SK-MEL-5 (cell line): ENCODE results near the gene FAF1. TPM values are rescaled to one million over a fixed set of nuclear protein-coding genes. Genes with fewer than 3 reads are reported as not detected.
"Not testable (repeated sequence)": the region's sequence is repeated elsewhere in the genome, so short reads cannot be mapped to it uniquely, and the experiment has no call there.

Experiments
- DNase-seq: peaks from one replicate; pipeline ENCODE4 v3.0.0-alpha.2; 2016; ENCODE audit warnings: low read depth, low spot score
- in situ Hi-C: cut with HindIII; loops from 2 replicates; pipeline ENCODE4 v1.10.0; 2016; ENCODE audit warnings: low sequenced_read_pairs, high pct_unique_total_duplicates, low pct_unique_long_range_greater_than_20kb
- total RNA-seq: library from RNA; depleted of rRNA; stranded (reverse); fragments of >200 nt; shearing (Covaris generic); gene quantifications from 2 replicates; pipeline ENCODE4 v1.2.3, GENCODE V29; 2014

FAF1 gene
- total RNA-seq, 1 experiment from 2014 or later, result 73.3 TPM

DNA sequence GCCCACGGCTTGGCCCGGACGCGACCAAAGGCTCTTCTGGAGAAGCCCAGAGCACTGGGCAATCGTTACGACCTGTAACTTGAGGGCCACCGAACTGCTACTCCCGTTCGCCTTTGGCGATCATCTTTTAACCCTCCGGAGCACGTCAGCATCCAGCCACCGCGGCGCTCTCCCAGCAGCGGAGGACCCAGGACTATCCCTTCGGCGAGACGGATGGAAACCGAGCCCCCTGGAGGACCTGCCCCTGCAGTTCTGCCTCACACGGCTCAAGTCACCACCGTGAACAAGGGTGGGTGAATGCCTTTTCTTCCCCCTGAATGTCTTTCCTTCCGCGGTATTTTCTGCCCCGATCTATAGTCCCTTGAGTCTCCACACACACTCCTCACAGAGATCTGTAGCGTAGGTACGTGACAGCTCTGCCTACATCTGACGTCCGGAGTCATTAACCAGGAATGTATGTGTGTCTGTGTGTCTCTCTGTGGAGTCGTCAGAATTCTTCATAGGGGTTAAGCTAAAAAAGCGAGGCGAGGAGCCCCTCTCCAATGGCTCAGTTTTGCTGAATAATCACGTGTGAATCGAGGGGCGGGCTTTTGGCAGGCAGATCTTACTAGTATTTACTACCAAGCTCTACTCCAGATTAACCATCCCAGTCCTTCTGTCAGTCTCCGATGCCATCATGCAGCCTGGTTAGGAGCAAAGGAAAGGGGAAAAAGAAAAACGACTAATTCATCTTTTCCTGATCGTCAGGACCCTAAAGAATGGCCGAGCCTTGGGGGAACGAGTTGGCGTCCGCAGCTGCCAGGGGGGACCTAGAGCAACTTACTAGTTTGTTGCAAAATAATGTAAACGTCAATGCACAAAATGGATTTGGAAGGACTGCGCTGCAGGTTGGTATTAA, 9.8 kb upstream of the FAF1 start, which contains the start of gene CDKN2C:
TSS of gene CDKN2C (plus strand) at position 635 of the 898 bp plus-strand sequence. CDS start at position 759, 124 bp downstream.
- in situ Hi-C loops, result no loop called here
- DNase-seq, result peak; percentile 61

DNA sequence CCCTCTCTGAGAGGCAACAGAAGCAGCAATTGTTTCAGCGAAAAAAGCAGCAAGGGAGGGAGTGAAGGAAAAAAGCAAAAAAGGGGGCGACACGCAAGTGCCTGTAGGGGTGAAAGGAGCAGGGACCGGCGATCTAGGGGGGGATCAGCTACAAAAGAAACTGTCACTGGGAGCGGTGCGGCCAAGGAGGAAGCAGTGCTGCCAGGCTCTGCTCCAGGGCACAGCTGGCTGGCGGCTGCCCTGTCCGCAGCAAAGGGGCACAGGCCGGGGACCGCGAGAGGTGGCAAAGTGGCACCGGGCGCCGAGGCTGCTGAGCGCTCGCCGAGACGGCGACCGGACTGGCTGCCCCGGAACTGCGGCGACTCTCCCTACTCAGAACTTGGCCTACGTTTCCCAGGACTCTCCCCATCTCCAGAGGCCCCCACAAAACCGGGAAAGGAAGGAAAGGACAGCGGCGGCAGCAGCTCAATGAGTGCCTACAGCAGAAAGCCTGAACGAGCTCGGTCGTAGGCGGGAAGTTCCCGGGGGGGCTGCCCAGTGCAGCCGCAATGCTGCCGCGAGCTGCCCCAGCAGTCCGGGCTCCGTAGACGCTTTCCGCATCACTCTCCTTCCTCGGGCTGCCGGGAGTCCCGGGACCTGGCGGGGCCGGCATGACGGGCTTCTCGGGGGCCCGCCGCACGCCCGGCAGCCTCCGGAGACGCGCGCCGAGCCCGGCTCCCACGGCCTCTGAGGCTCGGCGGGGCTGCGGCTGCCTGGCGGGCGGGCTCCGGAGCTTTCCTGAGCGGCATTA, 8.9 kb upstream of the FAF1 start:
- no peak for DNase-seq
- in situ Hi-C loops, result no loop called here

DNA sequence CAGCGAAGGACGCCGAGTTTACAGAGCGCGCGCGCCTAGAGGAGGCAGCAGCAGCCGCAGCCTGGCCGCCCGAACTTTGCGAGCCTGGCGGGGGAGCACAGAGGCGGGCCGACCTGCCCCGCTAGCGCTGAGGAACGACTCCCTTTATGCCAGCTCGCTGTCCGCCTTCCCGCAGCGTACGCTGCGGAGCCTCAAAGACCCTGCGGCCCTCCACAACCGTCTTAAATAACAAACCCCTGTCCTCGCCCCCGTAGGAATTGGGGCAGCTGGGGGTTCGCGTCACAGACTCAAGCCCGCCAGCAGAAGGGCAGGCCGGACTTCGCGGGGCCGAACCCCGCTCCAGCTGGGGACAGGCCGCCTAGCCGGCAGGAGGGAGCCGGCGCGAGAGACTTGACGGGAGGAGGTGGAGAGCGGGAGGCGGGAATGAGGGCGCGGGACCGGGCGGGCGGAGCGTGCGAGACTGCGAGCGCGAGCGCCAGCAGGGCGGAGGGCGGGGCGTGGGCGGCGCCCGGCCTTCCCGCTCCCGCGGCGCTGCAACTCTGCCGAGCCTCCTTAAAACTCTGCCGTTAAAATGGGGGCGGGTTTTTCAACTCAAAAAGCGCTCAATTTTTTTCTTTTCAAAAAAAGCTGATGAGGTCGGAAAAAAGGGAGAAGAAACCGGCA, 8.2 kb upstream of the FAF1 start:
- DNase-seq, result peak; percentile 81
- in situ Hi-C loops, result no loop called here

GRCh38 chr1:50967416-50968157, 7.5 kb upstream of the FAF1 start:
- DNase-seq, result no peak
- in situ Hi-C loops, result no loop called here

GRCh38 chr1:50966991-50967390, 6.9 kb upstream of the FAF1 start:
- in situ Hi-C loops, result no loop called here
- no peak for DNase-seq

DNA sequence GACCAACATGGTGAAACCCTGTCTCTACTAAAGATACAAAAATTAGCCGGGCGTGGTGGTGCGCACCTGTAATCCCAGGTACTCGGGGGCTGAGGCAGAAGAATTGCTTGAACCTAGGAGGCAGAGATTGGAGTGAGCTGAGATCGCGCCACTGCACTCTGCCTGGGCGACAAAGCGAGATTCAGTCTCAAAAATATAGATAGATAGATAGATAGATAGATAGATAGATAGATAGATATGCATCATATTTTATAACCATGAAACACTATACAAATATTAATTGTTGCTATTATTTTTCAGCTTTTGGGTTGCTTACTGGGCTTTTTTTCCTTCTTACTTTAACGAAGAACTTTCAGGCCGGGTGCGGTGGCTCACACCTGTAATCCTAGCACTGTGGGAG, 4.8 kb upstream of the FAF1 start:
- no peak for DNase-seq
- in situ Hi-C loops, result no loop called here

GRCh38 chr1:50959303-50959912, 659 bp downstream of the FAF1 start:
- peak; percentile 37 for DNase-seq
- in situ Hi-C loops, result no loop called here

- in situ Hi-C loops, result no loop called here
- DNase-seq, result no peak
These were observed 5.0 kb downstream of the FAF1 start for GRCh38 chr1:50955116-50955515.

GRCh38 chr1:50952566-50952965, 7.5 kb downstream of the FAF1 start:
- in situ Hi-C loops, result not testable (repeated sequence)

DNA sequence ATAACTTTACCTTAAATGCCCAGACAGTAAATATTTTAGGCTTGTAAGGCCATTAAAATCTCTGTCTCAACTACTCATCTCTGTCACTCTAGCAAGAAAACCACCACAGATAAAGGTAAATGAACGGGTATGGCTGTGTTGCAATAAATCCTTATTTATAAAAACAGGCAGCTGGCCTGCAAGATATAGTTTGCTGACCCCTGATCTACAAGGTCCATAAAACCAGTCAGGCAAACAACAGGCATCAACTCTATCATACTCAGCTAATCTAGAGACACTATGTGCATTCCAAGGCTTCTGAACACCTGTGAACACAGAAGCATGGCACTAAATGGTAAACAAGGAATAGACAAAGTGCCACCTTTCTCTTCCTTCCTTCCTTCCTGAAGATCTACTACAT, 9.7 kb downstream of the FAF1 start:
- no peak for DNase-seq
- in situ Hi-C loops, result no loop called here

More at GRCh38 chr1:50952566-50952965, 7.5 kb downstream of the FAF1 start:
- DNase-seq, result not testable (repeated sequence)

GRCh38 chr1:50949286-50949982, 10.6 kb downstream of the FAF1 start:
- DNase-seq, result no peak
- in situ Hi-C loops, result no loop called here

DNA sequence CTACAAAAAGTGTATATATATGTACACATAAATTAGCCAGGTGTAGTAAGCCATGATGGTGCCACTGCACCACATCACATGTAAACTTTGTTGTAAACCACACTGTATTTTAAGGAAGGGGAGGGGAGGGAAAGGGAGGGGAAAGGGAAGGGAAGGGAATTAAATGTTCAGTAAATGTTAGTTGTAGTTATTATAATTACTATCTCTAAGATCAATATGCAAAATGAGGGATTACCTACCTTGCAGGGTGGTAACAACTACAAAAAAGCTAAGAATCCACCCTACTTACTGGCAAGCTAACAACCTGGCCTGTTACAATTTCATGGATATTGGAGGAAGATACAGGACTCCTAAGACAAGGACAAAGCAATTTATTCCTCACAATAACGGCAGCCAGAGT, 17.7 kb downstream of the FAF1 start:
- in situ Hi-C loops, result no loop called here
- no peak for DNase-seq

GRCh38 chr1:50940291-50940690, 19.8 kb downstream of the FAF1 start:
- DNase-seq, result no peak
- in situ Hi-C loops, result no loop called here

DNA sequence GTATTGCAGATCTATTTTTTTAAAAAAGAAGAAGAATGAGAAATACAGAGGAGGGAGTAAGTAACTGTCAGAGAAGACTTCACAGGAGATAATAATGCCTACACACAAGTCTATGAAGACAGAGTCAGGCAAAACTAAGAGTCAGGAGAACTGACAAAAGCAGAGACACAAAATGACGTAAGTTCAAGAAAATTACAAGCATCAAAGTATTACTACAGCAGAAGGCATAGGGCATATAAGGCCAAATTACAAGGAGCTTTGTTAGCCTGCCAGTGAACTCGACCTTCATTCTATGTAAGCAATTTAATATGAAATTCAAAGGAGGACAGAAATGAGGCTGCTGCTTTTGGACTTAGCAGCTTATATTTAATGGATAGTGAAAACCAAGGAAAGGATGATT, 23.7 kb downstream of the FAF1 start:
- in situ Hi-C loops, result no loop called here
- DNase-seq, result no peak

- DNase-seq, result not testable (repeated sequence)
These were observed 24.8 kb downstream of the FAF1 start for GRCh38 chr1:50935276-50935675.

DNA sequence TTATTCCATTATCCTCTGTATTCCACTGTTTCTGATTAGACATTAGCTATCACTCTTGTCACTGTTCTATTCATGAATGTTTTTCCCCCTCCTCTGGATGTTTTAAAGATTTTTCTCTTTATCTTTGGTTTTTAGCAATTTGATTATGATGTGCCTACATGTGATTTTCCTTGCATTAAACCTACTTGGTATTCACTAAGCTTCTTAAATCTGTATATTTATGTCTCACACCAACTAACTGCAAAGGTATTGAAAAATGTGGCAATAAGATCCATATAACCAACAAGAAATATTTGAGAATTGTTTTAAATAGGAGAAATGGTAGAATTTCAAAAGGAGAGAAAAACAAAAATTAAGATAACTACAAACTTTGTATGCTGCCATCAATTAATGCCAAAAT, 25.2 kb downstream of the FAF1 start:
- in situ Hi-C loops, result no loop called here

More at GRCh38 chr1:50935276-50935675, 24.8 kb downstream of the FAF1 start:
- in situ Hi-C loops, result not testable (repeated sequence)

More for the DNA sequence above, 25.2 kb downstream of the FAF1 start:
- no peak for DNase-seq
